ENCODE data around the gene PTPRT.

Gene PTPRT

DNA sequence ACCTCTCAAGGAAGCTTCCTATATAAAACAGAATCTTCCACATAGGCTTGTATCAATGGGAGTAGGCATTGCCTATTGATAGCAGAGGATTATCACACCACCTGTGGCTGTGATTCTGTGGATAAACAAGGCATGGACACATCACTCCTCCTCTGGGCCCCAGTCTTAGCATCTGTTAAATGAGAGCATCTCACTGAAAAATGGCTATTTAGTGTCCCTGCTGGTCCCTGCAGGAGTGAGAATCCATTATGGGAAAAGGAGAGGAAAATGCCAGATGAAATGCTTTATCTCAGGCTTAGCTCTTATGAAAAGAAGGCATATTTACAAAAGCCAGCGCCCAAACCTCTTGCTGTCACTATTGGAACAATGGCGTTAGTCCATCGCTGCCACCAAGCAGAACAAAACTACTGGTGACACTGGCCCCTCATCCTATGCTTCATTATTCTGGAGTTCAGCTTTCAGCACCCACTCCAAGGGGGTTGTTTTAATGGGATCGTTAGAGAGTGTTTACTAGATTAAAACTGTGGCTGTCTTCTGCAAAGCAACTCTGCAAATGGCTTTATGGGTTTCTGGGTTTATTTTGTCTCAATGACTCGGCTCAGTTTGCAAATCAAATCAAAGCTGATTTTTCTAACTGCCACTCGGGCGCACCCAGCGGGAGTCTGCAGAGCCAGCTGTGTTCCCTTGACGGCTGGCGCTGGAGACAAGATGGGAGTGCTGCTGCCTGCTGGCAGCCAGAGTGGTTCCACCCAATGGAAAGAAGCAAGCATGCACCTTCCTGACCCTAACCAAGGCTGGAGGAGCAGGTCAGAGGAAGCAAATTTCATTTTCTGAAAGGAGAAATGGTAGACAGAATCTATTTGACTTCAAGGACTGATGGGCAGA is 912.7 kb downstream of the PTPRT start:
- in situ Hi-C loops (cut with MboI; ENCODE audit: low pct_unique_long_range_greater_than_20kb, low sequenced_read_pairs, unreplicated experiment) = no loop called here
- TF ChIP-seq, protein P1, sequence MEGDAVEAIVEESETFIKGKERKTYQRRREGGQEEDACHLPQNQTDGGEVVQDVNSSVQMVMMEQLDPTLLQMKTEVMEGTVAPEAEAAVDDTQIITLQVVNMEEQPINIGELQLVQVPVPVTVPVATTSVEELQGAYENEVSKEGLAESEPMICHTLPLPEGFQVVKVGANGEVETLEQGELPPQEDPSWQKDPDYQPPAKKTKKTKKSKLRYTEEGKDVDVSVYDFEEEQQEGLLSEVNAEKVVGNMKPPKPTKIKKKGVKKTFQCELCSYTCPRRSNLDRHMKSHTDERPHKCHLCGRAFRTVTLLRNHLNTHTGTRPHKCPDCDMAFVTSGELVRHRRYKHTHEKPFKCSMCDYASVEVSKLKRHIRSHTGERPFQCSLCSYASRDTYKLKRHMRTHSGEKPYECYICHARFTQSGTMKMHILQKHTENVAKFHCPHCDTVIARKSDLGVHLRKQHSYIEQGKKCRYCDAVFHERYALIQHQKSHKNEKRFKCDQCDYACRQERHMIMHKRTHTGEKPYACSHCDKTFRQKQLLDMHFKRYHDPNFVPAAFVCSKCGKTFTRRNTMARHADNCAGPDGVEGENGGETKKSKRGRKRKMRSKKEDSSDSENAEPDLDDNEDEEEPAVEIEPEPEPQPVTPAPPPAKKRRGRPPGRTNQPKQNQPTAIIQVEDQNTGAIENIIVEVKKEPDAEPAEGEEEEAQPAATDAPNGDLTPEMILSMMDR (IDR thresholded peaks at IDR 0.05; ENCODE audit: extremely low read depth, insufficient read depth, missing control alignments) = no peak
- DNase-seq (ENCODE audit: low spot score) = no peak

DNA sequence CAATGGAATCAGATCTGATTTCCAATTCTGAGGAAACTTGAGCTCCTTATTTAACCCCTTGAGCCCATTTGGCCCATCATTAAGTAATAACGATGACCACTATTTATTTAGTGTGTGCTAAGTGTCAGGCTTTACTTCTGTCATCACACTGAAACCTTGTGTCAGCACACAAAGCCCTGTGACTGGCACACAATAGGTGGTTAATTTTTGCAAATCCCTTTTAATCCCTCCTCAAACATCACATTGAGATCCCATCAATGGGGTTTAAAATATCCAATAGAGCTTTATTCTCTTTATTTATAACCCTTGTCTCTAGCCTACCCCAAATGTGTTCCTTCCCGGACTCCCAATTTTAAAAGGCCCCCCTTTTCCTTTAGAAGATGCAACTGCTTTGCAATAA is 914.7 kb downstream of the PTPRT start:
- TF ChIP-seq, protein P1 (IDR thresholded peaks at IDR 0.05; ENCODE audit: extremely low read depth, insufficient read depth, missing control alignments) = no peak
- in situ Hi-C loops (cut with MboI; ENCODE audit: low pct_unique_long_range_greater_than_20kb, low sequenced_read_pairs, unreplicated experiment) = no loop called here
- DNase-seq (ENCODE audit: low spot score) = no peak

DNA sequence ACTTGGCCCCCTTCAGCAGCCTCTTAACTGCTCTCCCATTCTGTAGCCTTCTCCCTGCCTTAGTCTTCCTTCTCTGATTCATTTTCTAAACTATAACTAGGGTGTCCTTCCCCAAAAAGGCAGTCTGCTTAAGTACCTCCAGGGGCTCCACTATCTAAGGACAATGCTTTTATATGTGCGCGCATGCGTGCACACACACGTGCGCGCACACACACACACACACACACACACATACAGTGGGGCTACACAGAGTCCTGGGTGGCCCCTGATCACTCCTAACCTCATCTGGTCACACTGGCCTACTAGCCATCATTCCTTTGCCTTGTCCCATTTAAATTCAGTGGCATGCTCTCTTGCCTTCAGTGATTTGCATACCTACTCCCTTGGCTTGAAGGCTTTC is 917.2 kb downstream of the PTPRT start:
- DNase-seq (ENCODE audit: low spot score) = no peak
- in situ Hi-C loops (cut with MboI; ENCODE audit: low pct_unique_long_range_greater_than_20kb, low sequenced_read_pairs, unreplicated experiment) = no loop called here
- TF ChIP-seq, protein P1 (IDR thresholded peaks at IDR 0.05; ENCODE audit: extremely low read depth, insufficient read depth, missing control alignments) = no peak

DNA sequence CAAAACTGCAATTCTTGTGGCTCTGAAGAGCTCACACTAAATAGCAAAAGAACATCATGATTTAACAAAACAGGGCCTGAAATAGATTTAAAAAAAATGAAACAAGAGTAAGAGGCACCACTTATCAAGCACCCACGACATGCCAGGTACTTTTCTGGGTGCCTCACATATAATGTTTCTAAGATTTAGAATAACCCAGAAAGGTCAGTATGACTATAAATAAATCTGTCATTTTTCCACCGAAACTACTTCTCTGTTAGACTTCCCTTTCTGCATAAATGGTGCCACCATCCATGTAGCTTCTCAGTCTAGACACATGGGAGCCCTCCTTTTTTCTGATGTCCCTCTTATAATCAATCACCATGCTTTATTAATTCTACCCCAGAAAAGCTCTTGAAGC is 919.2 kb downstream of the PTPRT start:
- in situ Hi-C loops (cut with MboI; ENCODE audit: low pct_unique_long_range_greater_than_20kb, low sequenced_read_pairs, unreplicated experiment) = no loop called here
- no peak for DNase-seq (ENCODE audit: low spot score)
- TF ChIP-seq, protein P1 (IDR thresholded peaks at IDR 0.05; ENCODE audit: extremely low read depth, insufficient read depth, missing control alignments) = no peak

DNA sequence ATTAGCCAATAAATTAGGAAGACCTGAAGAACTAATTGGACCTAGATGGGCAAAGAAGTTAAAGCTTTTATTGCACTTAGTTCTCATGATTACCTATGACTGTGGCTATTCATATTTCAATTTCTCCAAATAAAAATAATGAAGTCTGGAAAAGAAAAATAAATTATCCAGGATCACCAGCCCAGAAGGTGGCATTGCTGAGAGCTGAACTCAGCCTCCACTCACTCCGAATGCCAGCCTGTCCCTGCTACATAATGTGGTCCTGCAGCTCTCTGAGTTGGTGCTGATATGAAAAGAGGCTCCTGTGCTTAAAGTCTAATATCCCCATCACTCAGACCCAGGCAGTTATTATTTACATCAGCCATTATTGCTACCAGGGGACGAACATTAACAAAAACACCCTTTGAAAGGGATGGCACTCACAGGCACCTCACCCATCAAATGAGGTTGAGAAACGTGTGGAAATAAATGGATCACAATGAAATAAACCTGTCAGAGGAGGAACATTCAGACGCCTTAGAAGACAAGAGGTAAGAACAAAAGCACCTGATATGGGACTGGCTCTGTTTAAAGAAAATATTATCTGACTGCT is 921.8 kb downstream of the PTPRT start:
- no peak for DNase-seq (ENCODE audit: low spot score)
- TF ChIP-seq, protein P1 (IDR thresholded peaks at IDR 0.05; ENCODE audit: extremely low read depth, insufficient read depth, missing control alignments) = no peak
- in situ Hi-C loops (cut with MboI; ENCODE audit: low pct_unique_long_range_greater_than_20kb, low sequenced_read_pairs, unreplicated experiment) = no loop called here

DNA sequence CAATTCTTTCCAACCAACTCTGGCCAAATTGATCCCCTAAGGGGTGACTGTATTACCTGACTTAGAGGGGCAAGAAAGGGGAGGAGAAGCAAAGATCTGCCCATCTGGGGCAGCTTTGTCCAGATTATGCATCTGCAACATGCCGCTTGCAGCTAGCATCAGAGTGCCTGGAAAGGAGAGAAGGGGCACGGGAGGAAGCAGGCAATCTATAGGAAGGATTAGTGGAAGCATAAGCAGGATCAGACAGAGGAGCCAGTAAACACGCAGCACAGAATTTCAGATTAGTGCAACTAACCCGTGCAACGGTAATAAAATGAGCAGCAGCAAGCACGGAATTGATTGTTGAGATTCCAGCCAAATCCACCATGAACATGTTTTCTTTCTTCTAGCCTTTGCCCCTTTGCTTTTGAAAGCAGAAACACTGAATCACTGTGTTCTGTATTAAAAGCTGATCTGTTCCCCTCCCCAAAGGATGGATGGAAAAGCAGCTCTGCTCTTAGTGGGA is 927.9 kb downstream of the PTPRT start:
- DNase-seq (ENCODE audit: low spot score) = no peak
- TF ChIP-seq, protein P1 (IDR thresholded peaks at IDR 0.05; ENCODE audit: extremely low read depth, insufficient read depth, missing control alignments) = no peak
- in situ Hi-C loops (cut with MboI; ENCODE audit: low pct_unique_long_range_greater_than_20kb, low sequenced_read_pairs, unreplicated experiment) = no loop called here

Data from GM13977 (cell line).